OCI-M1 (cell line): ENCODE results near the gene CACNA1C.

Experiments
- DNase-seq: peaks from one replicate; lab custom pipeline; 2025; lab: John Stamatoyannopoulos, UW

The CACNA1C gene

GRCh38 chr12:2256915-2257314 lies 204.1 kb downstream of the CACNA1C start:
- DNase-seq: no peak

DNA sequence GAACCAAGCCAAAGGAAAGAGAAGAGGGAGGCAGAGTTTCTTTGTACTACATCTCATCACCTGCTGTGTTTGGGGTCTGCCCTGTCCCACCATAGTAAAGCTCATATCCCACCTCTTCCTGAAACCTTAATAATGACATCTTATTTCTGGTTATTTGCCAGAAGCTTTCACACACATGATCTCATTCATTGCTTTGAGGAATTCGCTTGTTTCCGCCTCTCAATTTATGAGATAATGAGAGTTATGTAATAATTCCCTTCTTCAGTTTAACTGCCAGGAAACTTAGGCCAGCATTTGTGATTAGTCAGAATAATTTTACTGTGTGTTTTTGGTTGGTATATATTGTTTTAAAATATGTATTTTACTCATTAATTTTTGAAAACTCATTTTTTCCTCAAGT lies 205.2 kb downstream of the CACNA1C start:
- DNase-seq: no peak

DNA sequence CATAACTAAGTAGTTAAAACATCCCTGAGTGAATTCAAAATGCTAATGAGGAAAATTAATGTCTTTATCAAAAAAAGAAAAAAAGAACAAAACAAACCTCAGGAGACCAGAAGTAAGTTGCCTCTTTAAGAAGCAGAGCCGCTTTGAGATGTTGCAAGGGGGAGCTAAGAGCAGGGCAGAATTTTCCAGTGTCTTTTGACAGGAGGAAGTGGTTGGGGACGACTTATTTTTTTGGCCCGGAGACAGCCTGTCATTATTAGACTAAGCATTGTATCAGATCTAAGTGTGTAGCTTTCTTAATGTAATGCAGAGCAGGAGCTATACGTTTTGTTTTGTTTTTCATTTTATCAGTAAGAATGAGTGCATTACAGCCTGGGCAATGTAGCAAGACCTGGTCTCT lies 206.6 kb downstream of the CACNA1C start:
- DNase-seq: peak; percentile 10

GRCh38 chr12:2260441-2260840 lies 207.7 kb downstream of the CACNA1C start:
- no peak for DNase-seq

- no peak for DNase-seq
Measured at GRCh38 chr12:2261708-2262107, 208.9 kb downstream of the CACNA1C start.

GRCh38 chr12:2262449-2262848 lies 209.7 kb downstream of the CACNA1C start:
- no peak for DNase-seq

DNA sequence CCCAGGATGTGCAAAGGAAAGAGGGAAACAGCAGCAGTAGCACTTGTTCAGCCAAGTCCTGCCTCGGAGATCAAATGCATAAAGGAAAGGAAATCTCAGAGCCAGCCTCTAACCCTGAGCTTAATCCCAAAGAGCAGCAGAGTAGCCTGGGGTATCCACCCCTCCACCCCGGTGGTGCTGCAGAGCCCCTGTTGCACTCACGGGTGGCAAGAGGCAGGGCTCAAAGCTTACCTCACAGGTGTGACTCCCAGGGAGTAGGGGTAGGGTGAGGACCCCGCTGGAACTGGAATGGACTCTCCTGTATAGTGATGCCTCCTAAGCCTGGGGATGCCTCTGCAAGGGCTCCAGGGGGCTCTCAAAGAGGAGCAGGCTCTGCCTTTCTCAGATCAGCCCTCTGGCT lies 211.1 kb downstream of the CACNA1C start:
- no peak for DNase-seq

- DNase-seq: no peak
Measured at GRCh38 chr12:2264651-2265232, 212.0 kb downstream of the CACNA1C start.

DNA sequence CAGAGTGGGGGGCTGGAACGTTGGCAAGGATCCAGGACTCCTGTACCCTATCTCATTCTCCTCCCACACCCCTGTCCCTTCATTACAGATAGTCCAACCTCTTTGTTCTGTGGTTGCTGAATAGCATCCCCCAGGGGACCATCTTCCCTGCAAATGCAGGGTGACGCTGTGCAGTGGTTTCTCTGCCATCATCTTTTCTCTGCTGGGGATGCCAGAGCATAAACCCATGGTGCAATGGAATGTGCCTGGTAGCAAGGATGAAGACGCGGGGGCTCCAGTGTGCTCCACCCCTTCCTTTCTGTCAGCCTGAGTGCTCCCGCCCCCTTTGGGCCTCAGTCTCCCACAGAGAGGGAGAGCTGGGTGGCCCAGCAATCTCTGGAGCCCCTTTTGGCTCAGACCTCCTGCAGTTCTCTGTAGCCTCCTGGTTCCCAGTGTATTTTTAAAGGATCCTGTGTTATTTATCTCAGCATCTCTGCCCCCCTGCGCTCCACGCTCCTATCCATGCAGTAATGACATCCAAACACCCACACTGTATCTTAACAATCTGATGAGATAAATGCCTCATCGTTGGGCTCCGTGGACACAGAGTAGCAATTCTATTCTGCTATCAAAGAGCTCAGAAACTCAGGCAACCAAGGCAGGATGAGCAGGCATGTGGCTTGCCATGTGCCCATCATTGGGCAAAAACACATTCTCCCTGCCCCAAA lies 212.8 kb downstream of the CACNA1C start:
- no peak for DNase-seq

GRCh38 chr12:2266666-2267620 lies 214.2 kb downstream of the CACNA1C start:
- DNase-seq: no peak

GRCh38 chr12:2267703-2268470 lies 215.1 kb downstream of the CACNA1C start:
- no peak for DNase-seq

- DNase-seq: no peak
Measured at GRCh38 chr12:2268471-2269286, 215.9 kb downstream of the CACNA1C start.

DNA sequence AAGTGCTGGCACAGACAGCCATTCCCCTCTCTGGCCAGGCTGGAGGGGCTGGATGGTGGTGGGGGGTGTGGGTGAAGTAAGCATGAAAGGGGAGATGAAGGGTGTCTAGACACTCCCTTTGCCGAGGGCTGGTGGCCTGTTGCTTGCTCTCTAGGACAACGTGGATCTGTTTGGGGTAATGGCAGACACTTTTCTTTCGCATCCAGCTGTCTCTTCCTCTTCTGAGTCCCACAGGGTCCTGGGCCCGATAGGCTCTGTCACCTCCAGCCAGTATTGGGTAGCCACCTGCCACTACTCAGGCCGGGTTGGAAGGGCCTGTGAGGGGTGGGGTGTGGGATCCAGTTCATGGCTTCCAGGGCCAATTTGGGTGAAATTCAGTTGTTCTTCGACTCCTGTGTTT lies 218.1 kb downstream of the CACNA1C start:
- DNase-seq: no peak

GRCh38 chr12:2271961-2272360 lies 219.2 kb downstream of the CACNA1C start:
- DNase-seq: no peak

- no peak for DNase-seq
Measured at GRCh38 chr12:2273288-2273687, 220.5 kb downstream of the CACNA1C start.

- DNase-seq: no peak
Measured at GRCh38 chr12:2273751-2274150, 221.0 kb downstream of the CACNA1C start.

- no peak for DNase-seq
Measured at GRCh38 chr12:2274733-2275132, 221.9 kb downstream of the CACNA1C start.

DNA sequence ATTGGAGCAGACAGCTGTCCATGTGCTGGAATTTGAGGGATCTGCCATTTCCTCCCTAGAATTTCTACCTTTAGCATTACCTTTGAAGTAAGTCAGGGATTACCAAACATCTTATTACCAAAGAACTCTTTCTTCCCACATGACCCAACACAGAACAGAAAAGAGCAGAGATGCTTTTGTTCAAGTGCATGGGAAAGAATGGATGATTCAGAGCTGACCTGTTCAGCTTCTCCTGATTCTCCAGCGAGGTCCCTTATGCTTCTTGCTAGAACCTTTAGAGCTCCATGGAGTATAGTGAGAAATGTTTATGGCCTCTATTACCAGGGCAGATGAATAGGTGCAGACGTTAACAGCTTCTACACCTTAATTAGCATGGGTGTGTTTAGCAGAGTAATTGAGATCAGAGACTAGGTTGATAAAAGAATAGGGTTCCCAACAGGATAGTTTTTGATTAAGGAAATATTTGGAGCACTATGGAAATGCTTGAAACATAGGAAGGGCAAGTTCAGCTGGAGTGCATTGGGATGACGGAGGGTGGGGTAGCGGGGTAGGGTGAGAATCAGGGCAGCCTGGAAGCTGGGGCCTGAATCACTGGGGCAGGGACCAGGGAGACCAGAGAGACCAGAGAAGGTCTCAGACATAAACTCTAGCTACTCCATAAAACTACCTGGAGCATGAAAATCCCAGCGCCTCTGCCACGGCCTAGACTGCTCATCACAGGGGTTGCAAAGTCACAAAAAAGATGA lies 223.7 kb downstream of the CACNA1C start:
- no peak for DNase-seq

- no peak for DNase-seq
Measured at GRCh38 chr12:2277492-2278155, 224.8 kb downstream of the CACNA1C start.

DNA sequence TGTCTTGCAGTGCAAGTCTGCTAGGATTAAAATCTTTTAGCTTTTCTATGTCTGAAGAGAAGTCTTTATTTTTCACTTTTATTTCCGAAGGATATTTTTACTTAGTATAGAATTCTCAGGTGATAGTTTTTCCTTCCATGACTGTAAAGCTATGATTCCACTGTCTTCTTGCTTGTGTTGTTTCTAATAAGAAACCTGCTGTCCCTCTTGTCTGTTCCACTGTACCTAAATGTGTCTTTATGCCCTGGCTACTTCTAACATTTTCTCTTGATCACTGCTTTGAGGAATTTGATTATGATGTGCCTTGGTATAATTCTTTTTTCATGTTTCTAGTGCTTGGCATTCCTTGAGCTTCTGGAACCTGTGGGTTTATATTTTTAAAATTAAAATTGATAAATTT lies 228.7 kb downstream of the CACNA1C start:
- no peak for DNase-seq
